GM12874 (cell line): ENCODE results near the gene CCDC192.

Experiments
- CTCF ChIP-seq: IDR thresholded peaks from 2 replicates; pipeline ENCODE4 v1.5.1; 2011; ENCODE audit warnings: low read depth, mild to moderate bottlenecking, control low read depth, low read length, moderate library complexity; ENCODE audit not compliant: insufficient read depth

CCDC192 gene

DNA sequence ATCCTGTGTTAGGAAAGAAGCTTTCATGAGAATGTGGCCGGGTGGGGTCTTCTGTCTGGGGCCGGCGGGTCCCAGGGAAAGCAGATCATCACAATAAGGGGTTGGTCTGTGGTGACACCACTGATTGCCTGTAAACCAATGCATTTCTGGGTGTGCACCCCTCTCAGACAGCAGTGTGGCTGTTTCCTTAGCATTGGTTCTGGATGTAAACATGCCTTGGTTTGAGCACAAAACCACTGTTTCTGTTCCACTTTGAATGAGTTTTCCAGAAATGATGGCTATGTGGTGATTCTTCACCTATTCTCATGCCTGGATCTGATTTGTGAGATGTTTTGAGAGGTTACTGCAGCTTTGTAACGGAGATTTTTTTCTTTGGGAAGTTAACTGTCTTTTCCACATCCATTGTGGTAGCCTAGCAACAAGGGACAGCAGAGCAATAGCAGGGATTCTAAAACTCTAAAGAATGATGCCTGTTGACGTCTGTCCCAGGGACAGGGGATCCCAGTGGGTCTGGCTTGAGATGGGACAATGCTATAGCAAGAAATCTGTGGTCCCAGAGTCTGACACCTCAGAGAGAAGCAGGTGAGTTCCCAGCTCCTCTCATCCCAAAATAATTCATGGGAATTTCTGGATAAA lies at the start of gene CCDC192:
CCDC192 (plus strand) TSS at position 466 of the 636 bp plus-strand sequence; CDS start at position 521, 55 bp downstream.
- no peak for TF ChIP-seq CTCF

GRCh38 chr5:127656825-127657224 lies 46.4 kb upstream of the CCDC192 start:
- no peak for TF ChIP-seq CTCF

DNA sequence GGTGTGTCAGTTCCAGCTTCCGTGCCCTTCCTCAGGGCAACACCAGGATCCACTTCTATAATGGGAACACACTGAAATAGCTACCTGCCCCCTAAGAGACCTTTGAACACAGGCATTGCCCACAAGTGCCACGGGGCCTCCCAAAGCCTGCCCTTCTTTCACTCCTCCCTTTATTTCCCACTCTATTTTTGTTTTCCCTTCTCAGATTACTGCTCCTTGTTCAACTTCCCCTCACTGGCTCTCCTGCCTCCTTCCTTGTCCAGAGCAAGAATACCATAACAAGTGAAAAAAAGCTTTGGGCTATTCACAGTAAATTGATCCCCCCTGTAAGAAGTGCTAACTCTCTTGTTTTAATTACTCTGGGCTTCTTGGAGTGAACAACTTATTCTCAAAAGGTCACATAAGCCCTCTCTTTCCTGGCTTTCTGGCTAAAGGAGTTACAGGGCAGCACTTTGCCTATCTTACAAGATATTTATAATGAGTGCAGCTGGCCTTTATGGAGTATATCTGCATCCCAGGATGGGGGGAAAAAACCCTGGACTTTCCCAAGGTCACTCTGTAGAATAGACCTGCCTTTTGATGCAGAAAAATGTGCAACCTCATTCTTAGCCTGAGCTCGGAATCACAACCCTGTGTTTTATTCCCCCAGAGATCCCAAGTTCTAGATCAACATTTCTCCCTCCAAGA lies 43.0 kb upstream of the CCDC192 start:
- no peak for TF ChIP-seq CTCF

DNA sequence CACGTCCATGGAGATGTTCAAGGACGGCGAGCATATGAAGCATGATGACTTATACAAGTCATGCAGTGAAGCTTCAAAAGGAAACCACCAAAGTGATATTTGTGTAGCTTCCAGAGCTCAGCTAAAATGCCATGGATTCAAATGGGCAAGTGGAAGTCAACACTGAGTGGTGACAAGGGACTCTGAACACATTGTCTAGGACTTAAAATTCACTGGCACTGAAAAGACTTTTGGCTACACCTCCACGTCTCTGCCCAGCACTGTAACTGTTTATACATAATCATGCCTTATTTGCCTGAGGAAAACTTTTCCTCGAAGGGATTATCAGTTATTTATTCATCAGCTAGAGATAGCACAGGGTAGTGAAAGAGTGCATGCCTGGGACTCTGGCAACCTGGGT lies 39.1 kb upstream of the CCDC192 start:
- TF ChIP-seq CTCF = no peak

GRCh38 chr5:127665641-127666040 lies 37.5 kb upstream of the CCDC192 start:
- TF ChIP-seq CTCF = no peak

GRCh38 chr5:127666043-127666716 lies 37.0 kb upstream of the CCDC192 start:
- no peak for TF ChIP-seq CTCF

DNA sequence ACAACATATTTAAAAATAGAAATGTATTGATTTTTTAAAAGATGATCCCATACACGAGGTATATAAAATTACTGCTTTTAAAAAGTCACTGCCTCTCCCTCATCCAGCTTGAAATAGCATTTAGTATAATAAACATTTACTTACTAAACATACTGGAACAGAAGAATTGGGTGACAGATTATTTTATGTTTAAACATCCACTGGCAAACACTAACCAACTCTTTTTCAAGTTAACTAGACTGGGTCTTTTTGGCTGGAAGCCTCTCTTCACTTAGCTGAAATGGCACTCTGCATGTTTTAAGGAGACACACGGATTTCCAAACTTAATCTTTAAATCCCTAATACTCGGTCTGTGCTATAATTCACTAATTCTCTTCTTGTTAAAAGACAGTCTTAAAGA lies 35.3 kb upstream of the CCDC192 start:
- no peak for TF ChIP-seq CTCF
